Peyer's patch (tissue), 4 donors: ENCODE data around the gene TMSB10. TPM values are rescaled to one million over a fixed set of nuclear protein-coding genes. Genes with fewer than 3 reads are reported as not detected.
"Not testable (repeated sequence)": the region's sequence is repeated elsewhere in the genome, so short reads cannot be mapped to it uniquely, and the experiment has no call there.

ENCODE experiments used
- DNase-seq, 3 donors: peaks; one replicate each; pipeline ENCODE4 v3.0.0-alpha.2; 2017 to 2019
- H3K27ac ChIP-seq, 4 donors: fragments of 200-600 bp; sonication (generic); one replicate each; pipeline ENCODE4 v1.5.1; 2016 to 2019
- H3K27me3 ChIP-seq, 2 donors: fragments of 200-600 bp; sonication (generic); one replicate each; pipeline ENCODE4 v1.5.1; 2019
- H3K36me3 ChIP-seq, 3 donors: fragments of 200-600 bp; sonication (generic); one replicate each; pipeline ENCODE4 v1.5.1; 2016 to 2019
- H3K4me1 ChIP-seq, 4 donors: fragments of 200-600 bp; sonication (generic); one replicate each; pipeline ENCODE4 v1.5.1; 2016 to 2019
- H3K4me3 ChIP-seq, 4 donors: fragments of 200-600 bp; sonication (generic); 1 replicate in 3 of 4; 2 replicates in 1 of 4; pipeline ENCODE4 v1.5.1; 2016 to 2019; ENCODE audit warnings: mild to moderate bottlenecking in 1 of 4
- H3K9me3 ChIP-seq, 4 donors: fragments of 200-600 bp; sonication (generic); one replicate each; pipeline ENCODE4 v1.5.1; 2016 to 2019; ENCODE audit warnings: mild to moderate bottlenecking in 1 of 4
- CTCF ChIP-seq, 6 experiments: fragments of 450-650 bp in 4 of 6; fragments of 200-600 bp in 2 of 6; sonication (generic) in 1 of 6; IDR thresholded peaks; one replicate each; pipeline ENCODE4 v1.5.1; 2017 to 2019; ENCODE audit warnings: antibody characterized with exemption in 6 of 6, mild to moderate bottlenecking in 3 of 6, moderate library complexity in 1 of 6
- POLR2A ChIP-seq, 2 donors: fragments of 450-650 bp; IDR thresholded peaks; one replicate each; pipeline ENCODE4 v1.5.1; 2017; ENCODE audit warnings: antibody characterized with exemption in 2 of 2, mild to moderate bottlenecking in 2 of 2, moderate library complexity in 2 of 2
- total RNA-seq, 4 donors: library from RNA; depleted of rRNA; stranded (reverse); fragments of >200 nt; gene quantifications; one replicate each; pipeline ENCODE4 v1.1.0, GENCODE V29; 2016

TMSB10 gene
- total RNA-seq, 4 donors from 2014 or later, result 3,771 to 5,073 (median 4,495) TPM

- Histone ChIP-seq H3K27me3 (no peaks in the 10 kb centered on the region), H3K4me1 (no peaks in the 10 kb centered on the region)
Measured at GRCh38 chr2:84858937-84859336, 46.5 kb upstream of the TMSB10 start.

GRCh38 chr2:84861539-84861938, 43.9 kb upstream of the TMSB10 start:
- H3K4me1 ChIP-seq, result no peaks in the 10 kb centered on the region
- H3K27me3 ChIP-seq, result no peaks in the 10 kb centered on the region
- H3K9me3 ChIP-seq, result no peaks in the 10 kb centered on the region
- H3K36me3 ChIP-seq, result no peaks in the 10 kb centered on the region
- no peak for DNase-seq
- TF ChIP-seq POLR2A (IDR thresholded peaks at IDR 0.05) (no peak), CTCF (IDR thresholded peaks at IDR 0.05) (no peak)
- no peak overlapping the region for H3K27ac ChIP-seq
- H3K4me3 ChIP-seq, result no peak overlapping the region

More at GRCh38 chr2:84858937-84859336, 46.5 kb upstream of the TMSB10 start:
- Histone ChIP-seq H3K27ac (no peak overlapping the region), H3K4me3 (no peak overlapping the region), H3K9me3 (no peaks in the 10 kb centered on the region), H3K36me3 (no peaks in the 10 kb centered on the region)
- TF ChIP-seq POLR2A (IDR thresholded peaks at IDR 0.05), result no peak
- TF ChIP-seq CTCF (IDR thresholded peaks at IDR 0.05), result no peak
- no peak for DNase-seq

GRCh38 chr2:84862006-84862405, 43.5 kb upstream of the TMSB10 start:
- no peaks in the 10 kb centered on the region for H3K4me1 ChIP-seq
- TF ChIP-seq POLR2A (IDR thresholded peaks at IDR 0.05) (no peak), CTCF (IDR thresholded peaks at IDR 0.05) (no peak)
- no peaks in the 10 kb centered on the region for H3K36me3 ChIP-seq
- no peak for DNase-seq
- H3K9me3 ChIP-seq, result no peaks in the 10 kb centered on the region
- no peak overlapping the region for H3K4me3 ChIP-seq
- H3K27ac ChIP-seq, result no peak overlapping the region
- H3K27me3 ChIP-seq, result no peaks in the 10 kb centered on the region

GRCh38 chr2:84865181-84865783, 40.2 kb upstream of the TMSB10 start:
- no peak overlapping the region for H3K27ac ChIP-seq
- no peak overlapping the region for H3K4me3 ChIP-seq
- DNase-seq, result no peak
- H3K36me3 ChIP-seq, result no peaks in the 10 kb centered on the region
- H3K27me3 ChIP-seq, result no peaks in the 10 kb centered on the region
- no peaks in the 10 kb centered on the region for H3K4me1 ChIP-seq
- no peaks in the 10 kb centered on the region for H3K9me3 ChIP-seq
- TF ChIP-seq POLR2A (IDR thresholded peaks at IDR 0.05) (no peak), CTCF (IDR thresholded peaks at IDR 0.05) (peak in 4 of 6 experiments; percentile 40 to 62 (median 54))

- DNase-seq, result no peak
- no peak overlapping the region for H3K4me3 ChIP-seq
- TF ChIP-seq CTCF (IDR thresholded peaks at IDR 0.05), result no peak
- no peak for TF ChIP-seq POLR2A (IDR thresholded peaks at IDR 0.05)
- no peaks in the 10 kb centered on the region for H3K27me3 ChIP-seq
- no peak overlapping the region for H3K27ac ChIP-seq
- H3K4me1 ChIP-seq, result no peaks in the 10 kb centered on the region
- H3K36me3 ChIP-seq, result no peaks in the 10 kb centered on the region
- no peaks in the 10 kb centered on the region for H3K9me3 ChIP-seq
Measured at GRCh38 chr2:84866122-84866521, 39.3 kb upstream of the TMSB10 start.

- not testable (repeated sequence) for DNase-seq, H3K27me3 ChIP-seq, H3K36me3 ChIP-seq, H3K27ac ChIP-seq, H3K4me3 ChIP-seq, H3K9me3 ChIP-seq, H3K4me1 ChIP-seq
Measured at GRCh38 chr2:84868327-84868726, 37.1 kb upstream of the TMSB10 start.
